ENCODE measurements around the gene LPGAT1. TPM values are rescaled to one million over a fixed set of nuclear protein-coding genes. Genes with fewer than 3 reads are reported as not detected.

Gene LPGAT1
- total and polyA plus RNA-seq, 2 donors (not counting 3 experiments of a cell fraction or from before 2014, with no cell fraction given) = 6.1 to 46.0 TPM

GRCh38 chr1:211726467-211726995, 104.0 kb downstream of the LPGAT1 start:
- peaks cover 0 to under 1% of the 10 kb centered on the region in 2 experiments for H3K27me3 ChIP-seq (ENCODE audit: control insufficient read depth in 2 of 2, insufficient read depth in 2 of 2, low read length in 2 of 2)
- POLR2A ChIA-PET = no interaction called here

More at GRCh38 chr1:211726467-211726995, 104.0 kb downstream of the LPGAT1 start:
- Histone ChIP-seq H3K79me2 (ENCODE audit: control insufficient read depth, insufficient read depth, low read length) (no peaks in the 10 kb centered on the region), H3K9me1 (replicated peaks; ENCODE audit: control insufficient read depth, extremely low read depth, insufficient read depth, low read length) (no peaks in the 10 kb centered on the region), H3K4me3 (replicated peaks in 1 of 3; ENCODE audit: insufficient read depth in 1 of 3, low read depth in 1 of 3, low read length in 3 of 3) (no peak overlapping the region), H3K9me3 (replicated peaks; ENCODE audit: control insufficient read depth, insufficient read depth, low read length) (no peaks in the 10 kb centered on the region), H2AFZ (ENCODE audit: low read depth, low read length) (no peak overlapping the region), H3K27ac (ENCODE audit: insufficient read depth, low read depth, low read length) (no peak overlapping the region), H3K4me1 (ENCODE audit: control insufficient read depth, extremely low read depth, insufficient read depth, low read length) (no peaks in the 10 kb centered on the region), H4K20me1 (replicated peaks; ENCODE audit: control insufficient read depth, extremely low read depth, insufficient read depth, low read length) (no peaks in the 10 kb centered on the region), H3K36me3 (ENCODE audit: control insufficient read depth in 2 of 2, extremely low read depth in 1 of 2, insufficient read depth in 2 of 2, low read length in 2 of 2) (no peaks in the 10 kb centered on the region), H3K4me2 (ENCODE audit: insufficient read depth, low read length) (no peak overlapping the region), H3K9ac (replicated peaks; ENCODE audit: extremely low read depth, insufficient read depth, low read length) (no peak overlapping the region)
- CTCF ChIA-PET = no interaction called here
- no peak for FAIRE-seq
- dilution Hi-C loops (cut with MboI; ENCODE audit: extremely low pct_ligation_motif_present, low sequenced_read_pairs) (no loop called here), intact Hi-C loops (cut with micrococcal nuclease) (no loop called here)
- TF ChIP-seq GATA2 (IDR thresholded peaks at IDR 0.05; ENCODE audit: insufficient read depth, insufficient read length, low read depth, low read length) (no peak), JUN (IDR thresholded peaks at IDR 0.05; ENCODE audit: borderline replicate concordance, insufficient read depth, insufficient read length, low read depth) (no peak), POLR2AphosphoS5 (IDR thresholded peaks at IDR 0.05; ENCODE audit: insufficient read depth, low read depth, low read length) (no peak), POLR2A (IDR thresholded peaks at IDR 0.05; ENCODE audit: low read depth, low read length) (no peak), EZH2 (IDR thresholded peaks at IDR 0.05; ENCODE audit: borderline replicate concordance, low read depth, low read length, severe bottlenecking) (no peak), FOS (IDR thresholded peaks at IDR 0.05; ENCODE audit: borderline replicate concordance, insufficient read depth, low read length) (no peak), MYC (IDR thresholded peaks at IDR 0.05; ENCODE audit: low read depth, low read length) (no peak)
- TF ChIP-seq, protein P1, sequence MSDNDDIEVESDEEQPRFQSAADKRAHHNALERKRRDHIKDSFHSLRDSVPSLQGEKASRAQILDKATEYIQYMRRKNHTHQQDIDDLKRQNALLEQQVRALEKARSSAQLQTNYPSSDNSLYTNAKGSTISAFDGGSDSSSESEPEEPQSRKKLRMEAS (IDR thresholded peaks at IDR 0.05; ENCODE audit: insufficient read depth, insufficient read length) = no peak
- TF ChIP-seq, protein P2, sequence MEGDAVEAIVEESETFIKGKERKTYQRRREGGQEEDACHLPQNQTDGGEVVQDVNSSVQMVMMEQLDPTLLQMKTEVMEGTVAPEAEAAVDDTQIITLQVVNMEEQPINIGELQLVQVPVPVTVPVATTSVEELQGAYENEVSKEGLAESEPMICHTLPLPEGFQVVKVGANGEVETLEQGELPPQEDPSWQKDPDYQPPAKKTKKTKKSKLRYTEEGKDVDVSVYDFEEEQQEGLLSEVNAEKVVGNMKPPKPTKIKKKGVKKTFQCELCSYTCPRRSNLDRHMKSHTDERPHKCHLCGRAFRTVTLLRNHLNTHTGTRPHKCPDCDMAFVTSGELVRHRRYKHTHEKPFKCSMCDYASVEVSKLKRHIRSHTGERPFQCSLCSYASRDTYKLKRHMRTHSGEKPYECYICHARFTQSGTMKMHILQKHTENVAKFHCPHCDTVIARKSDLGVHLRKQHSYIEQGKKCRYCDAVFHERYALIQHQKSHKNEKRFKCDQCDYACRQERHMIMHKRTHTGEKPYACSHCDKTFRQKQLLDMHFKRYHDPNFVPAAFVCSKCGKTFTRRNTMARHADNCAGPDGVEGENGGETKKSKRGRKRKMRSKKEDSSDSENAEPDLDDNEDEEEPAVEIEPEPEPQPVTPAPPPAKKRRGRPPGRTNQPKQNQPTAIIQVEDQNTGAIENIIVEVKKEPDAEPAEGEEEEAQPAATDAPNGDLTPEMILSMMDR (IDR thresholded peaks at IDR 0.05; ENCODE audit: extremely low read depth in 1 of 2, insufficient read depth in 1 of 2, low read depth in 1 of 2, low read length in 2 of 2) = no peak
- DNase-seq (ENCODE audit: low read depth, low spot score) = no peak
- BruUV-seq (replicated peaks) = no TSS peak
